Vagina (tissue), 2 donors: ENCODE data around the gene MRPL27. TPM values are rescaled to one million over a fixed set of nuclear protein-coding genes. Genes with fewer than 3 reads are reported as not detected.

Experiments
- DNase-seq, 2 donors: peaks; one replicate each; pipeline ENCODE4 v3.0.0-alpha.2; 2017; ENCODE audit errors: extremely low spot score in 2 of 2
- H3K27ac ChIP-seq: fragments of 200-600 bp; sonication (generic); one replicate; pipeline ENCODE4 v1.5.1; 2019
- H3K27me3 ChIP-seq: fragments of 200-600 bp; sonication (generic); one replicate; pipeline ENCODE4 v1.5.1; 2019
- H3K36me3 ChIP-seq, 2 donors: fragments of 200-600 bp; sonication (generic); one replicate each; pipeline ENCODE4 v1.5.1; 2017 to 2019
- H3K4me1 ChIP-seq: fragments of 200-600 bp; sonication (generic); one replicate; pipeline ENCODE4 v1.5.1; 2019
- H3K4me3 ChIP-seq, 2 donors: fragments of 200-600 bp; sonication (generic); 1 replicate in 1 of 2; 2 replicates in 1 of 2; pipeline ENCODE4 v1.5.1; 2016 to 2019
- H3K9me3 ChIP-seq: fragments of 200-600 bp; sonication (generic); one replicate; pipeline ENCODE4 v1.5.1; 2019
- POLR2A ChIP-seq, 2 donors: fragments of 450-650 bp; IDR thresholded peaks; one replicate each; pipeline ENCODE4 v1.6.1; 2017; ENCODE audit warnings: antibody characterized with exemption in 2 of 2, mild to moderate bottlenecking in 2 of 2, moderate library complexity in 2 of 2
- POLR2AphosphoS5 ChIP-seq, 2 donors: sonication (generic); formaldehyde crosslinking; IDR thresholded peaks; one replicate each; pipeline ENCODE4 v1.9.0; 2017; ENCODE audit warnings: antibody characterized with exemption in 2 of 2, mild to moderate bottlenecking in 2 of 2, low read depth in 1 of 2; ENCODE audit not compliant: insufficient read depth in 1 of 2
- intact Hi-C: fragments of 100-400 bp; cut with DNase I; formaldehyde crosslinking; loops from one replicate; pipeline ENCODE4 v1.15.1; 2023
- small RNA-seq: library from RNA; depleted of rRNA; stranded (forward); fragments of <200 nt; gene quantifications from one replicate; pipeline ENCODE3, GENCODE V24; 2016
- total RNA-seq: library from RNA; depleted of rRNA; stranded (reverse); fragments of >200 nt; gene quantifications from one replicate; pipeline ENCODE4 v1.2.3, GENCODE V29; 2016

MRPL27 gene
- total RNA-seq, 1 donor from 2014 or later, result 41.7 TPM

- Histone ChIP-seq H3K27ac (peak overlapping the region; percentile 30), H3K4me1 (peaks cover 18% of the 10 kb centered on the region), H3K36me3 (no peaks in the 10 kb centered on the region), H3K27me3 (no peaks in the 10 kb centered on the region), H3K4me3 (peak overlapping the region in 1 of 2 donors; percentile 15), H3K9me3 (no peaks in the 10 kb centered on the region)
- TF ChIP-seq POLR2A (IDR thresholded peaks at IDR 0.05) (no peak), POLR2AphosphoS5 (IDR thresholded peaks at IDR 0.05; ENCODE audit: insufficient read depth in 1 of 2, low read depth in 1 of 2) (peak in 1 of 2 donors; percentile 61)
- intact Hi-C loops, result no loop called here
- no peak for DNase-seq
Observed at GRCh38 chr17:50318501-50319285, 54.3 kb downstream of the MRPL27 start.

Small RNAs within 50 kb of the gene (small RNA-seq; reads per million reads assigned to genes)
- gene RF00019, result not detected

Other genes with a start within 250 kb of the MRPL27 start
- 4.4 TPM for gene SAMD14, start 243.0 kb downstream of the MRPL27 start, total RNA-seq
- 37.6 TPM for gene PPP1R9B, start 222.5 kb downstream of the MRPL27 start, total RNA-seq
- gene SGCA, start 207.2 kb downstream of the MRPL27 start, total RNA-seq, result 2.2 TPM
- 171 TPM for gene COL1A1, start 171.6 kb downstream of the MRPL27 start, total RNA-seq
- 0.74 TPM for gene TMEM92, start 98.7 kb downstream of the MRPL27 start, total RNA-seq
- gene XYLT2, start 27.1 kb downstream of the MRPL27 start, total RNA-seq, result 30.4 TPM
- gene EME1, start within 50 bp of the MRPL27 start, total RNA-seq, result 2.9 TPM
- gene LRRC59, start 24.3 kb upstream of the MRPL27 start, total RNA-seq, result 49.6 TPM
- 56.0 TPM for gene ACSF2, start 53.0 kb upstream of the MRPL27 start, total RNA-seq
- gene CHAD, start 95.7 kb upstream of the MRPL27 start, total RNA-seq, result not detected
- 37.3 TPM for gene RSAD1, start 105.7 kb upstream of the MRPL27 start, total RNA-seq
- gene MYCBPAP, start 135.3 kb upstream of the MRPL27 start, total RNA-seq, result not detected
- gene EPN3, start 159.6 kb upstream of the MRPL27 start, total RNA-seq, result 21.9 TPM
- 73.4 TPM for gene SPATA20, start 174.0 kb upstream of the MRPL27 start, total RNA-seq
- gene CACNA1G, start 187.5 kb upstream of the MRPL27 start, total RNA-seq, result 4.9 TPM